A673 (cell line): ENCODE results near the gene MAN1C1.

Experiments
- EZH2 ChIP-seq: fragments of 200-600 bp; sonication (generic); IDR thresholded peaks from 2 replicates; pipeline ENCODE4 v1.6.1; 2017; ENCODE audit warnings: borderline replicate concordance, low read depth, mild to moderate bottlenecking, mixed read lengths, antibody characterized with exemption, low read length; ENCODE audit not compliant: poor library complexity, severe bottlenecking
- TF ChIP-seq, protein P1 (sequence below): fragments of 300-800, 200-600 bp; sonication (generic); conservative IDR thresholded peaks from 2 replicates; pipeline ENCODE4 v1.5.1; 2017; ENCODE audit warnings: low read depth, mild to moderate bottlenecking, antibody characterized with exemption, low read length, moderate library complexity, mixed read lengths

DNA sequence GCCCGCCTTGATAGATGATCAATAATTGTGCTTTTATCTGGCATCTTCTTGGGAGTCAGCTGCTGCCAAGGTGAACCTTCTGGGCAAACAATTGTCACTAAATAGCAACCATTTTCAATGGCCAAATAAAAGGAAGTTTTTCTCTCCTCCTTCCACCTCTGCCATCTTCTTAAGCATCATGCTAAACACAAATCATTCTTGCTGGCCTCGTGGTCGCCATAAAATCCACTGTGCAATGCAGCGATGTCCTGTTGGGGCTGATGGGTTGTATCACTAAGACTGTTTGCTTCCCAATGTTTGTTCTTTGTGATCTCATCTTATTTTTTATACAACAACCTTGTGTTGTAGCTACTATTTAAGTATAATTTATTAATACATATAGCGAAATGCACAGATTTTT is 8.0 kb downstream of the MAN1C1 start:
- TF ChIP-seq, protein P1, sequence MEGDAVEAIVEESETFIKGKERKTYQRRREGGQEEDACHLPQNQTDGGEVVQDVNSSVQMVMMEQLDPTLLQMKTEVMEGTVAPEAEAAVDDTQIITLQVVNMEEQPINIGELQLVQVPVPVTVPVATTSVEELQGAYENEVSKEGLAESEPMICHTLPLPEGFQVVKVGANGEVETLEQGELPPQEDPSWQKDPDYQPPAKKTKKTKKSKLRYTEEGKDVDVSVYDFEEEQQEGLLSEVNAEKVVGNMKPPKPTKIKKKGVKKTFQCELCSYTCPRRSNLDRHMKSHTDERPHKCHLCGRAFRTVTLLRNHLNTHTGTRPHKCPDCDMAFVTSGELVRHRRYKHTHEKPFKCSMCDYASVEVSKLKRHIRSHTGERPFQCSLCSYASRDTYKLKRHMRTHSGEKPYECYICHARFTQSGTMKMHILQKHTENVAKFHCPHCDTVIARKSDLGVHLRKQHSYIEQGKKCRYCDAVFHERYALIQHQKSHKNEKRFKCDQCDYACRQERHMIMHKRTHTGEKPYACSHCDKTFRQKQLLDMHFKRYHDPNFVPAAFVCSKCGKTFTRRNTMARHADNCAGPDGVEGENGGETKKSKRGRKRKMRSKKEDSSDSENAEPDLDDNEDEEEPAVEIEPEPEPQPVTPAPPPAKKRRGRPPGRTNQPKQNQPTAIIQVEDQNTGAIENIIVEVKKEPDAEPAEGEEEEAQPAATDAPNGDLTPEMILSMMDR, result no peak
- no peak for TF ChIP-seq EZH2
